NCI-H524 treated with DMSO at 0.1 percent for 48 hours (cell line): Measurements from ENCODE around the gene RHOBTB3.

Experiments used
- DNase-seq: peaks from one replicate; lab custom pipeline; 2025; lab: John Stamatoyannopoulos, UW

RHOBTB3 gene

DNA sequence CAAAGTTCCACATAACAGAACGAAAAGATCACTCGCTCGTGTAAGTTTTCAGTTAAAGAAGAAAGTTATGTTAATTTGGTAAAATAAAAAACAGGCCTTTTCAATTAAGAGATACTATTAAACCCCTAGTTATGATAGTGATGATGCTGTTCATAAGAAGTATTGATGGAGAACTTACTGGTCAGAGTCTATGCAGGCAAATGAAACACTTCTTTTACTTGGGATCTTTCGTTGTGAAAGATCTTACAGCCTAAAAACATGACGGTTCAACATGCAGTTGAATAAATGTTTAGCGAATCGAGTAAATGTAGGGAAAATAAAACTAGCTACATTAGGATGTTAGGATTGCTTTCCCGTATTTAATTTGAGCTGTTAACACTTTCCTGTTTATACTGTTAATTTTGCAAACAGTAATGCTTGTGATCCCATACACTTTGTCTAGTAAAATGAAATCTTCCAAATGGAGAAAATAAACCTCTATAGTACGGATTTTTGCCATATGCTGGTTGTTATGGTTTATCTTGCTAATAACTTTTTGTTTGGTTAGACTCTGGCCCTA, 2.0 kb downstream of the RHOBTB3 start:
- no peak for DNase-seq

DNA sequence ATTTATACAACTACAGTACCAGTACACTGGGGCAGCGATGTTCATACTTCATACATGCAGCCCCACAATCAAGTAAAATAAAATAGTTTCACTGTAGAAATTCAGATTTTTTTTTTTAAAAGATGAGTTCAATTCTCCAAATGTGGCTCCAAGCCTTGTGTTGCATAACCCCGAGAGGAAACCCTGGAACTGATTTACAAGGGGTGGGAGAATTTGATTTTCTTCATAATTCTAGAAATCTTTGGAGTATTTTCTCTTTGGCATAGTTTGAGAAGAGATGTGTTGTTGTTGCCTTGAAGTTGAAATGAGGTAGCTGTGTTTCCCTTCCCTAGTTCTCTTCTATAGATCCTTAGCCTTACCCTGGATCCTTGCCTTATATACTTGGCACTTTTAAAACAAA, 3.1 kb downstream of the RHOBTB3 start:
- DNase-seq = no peak

DNA sequence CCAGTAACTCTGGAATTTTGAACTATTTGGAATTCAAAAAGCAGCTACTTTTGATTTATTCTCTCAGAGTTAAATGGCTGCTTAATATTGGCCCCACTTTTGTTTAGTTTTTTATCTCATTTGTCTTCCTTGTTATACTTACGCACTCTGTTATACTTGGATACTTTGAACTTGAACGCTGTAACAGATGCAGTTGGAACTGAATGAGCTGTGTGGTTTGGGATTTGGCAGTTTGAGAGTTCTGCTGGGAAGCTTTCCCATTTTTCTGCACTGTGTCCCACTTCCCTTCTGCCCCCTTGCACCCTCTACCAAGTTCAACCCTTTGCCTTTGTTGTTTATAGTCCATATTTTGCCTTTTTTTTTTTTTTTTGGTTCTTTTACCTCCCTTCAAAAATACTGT, 3.8 kb downstream of the RHOBTB3 start:
- DNase-seq = no peak

DNA sequence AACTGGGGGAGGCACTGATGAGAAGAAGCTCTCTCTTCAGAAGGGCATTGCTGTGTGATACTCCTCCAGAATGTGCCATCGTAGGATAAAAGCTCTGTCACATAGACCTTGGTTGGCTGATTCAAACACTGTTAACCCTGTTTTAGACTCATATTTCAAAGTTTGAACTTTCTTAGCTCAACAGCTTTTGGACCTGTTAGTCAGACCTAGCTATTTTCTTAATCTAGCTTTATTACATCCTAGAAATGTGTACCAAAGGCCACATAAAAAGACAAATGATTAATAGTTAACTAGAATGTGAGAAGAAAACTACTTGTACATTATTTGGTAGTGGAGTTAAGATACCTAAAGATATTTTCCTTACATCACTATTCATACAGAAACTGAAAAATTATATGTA, 4.3 kb downstream of the RHOBTB3 start:
- DNase-seq = no peak

DNA sequence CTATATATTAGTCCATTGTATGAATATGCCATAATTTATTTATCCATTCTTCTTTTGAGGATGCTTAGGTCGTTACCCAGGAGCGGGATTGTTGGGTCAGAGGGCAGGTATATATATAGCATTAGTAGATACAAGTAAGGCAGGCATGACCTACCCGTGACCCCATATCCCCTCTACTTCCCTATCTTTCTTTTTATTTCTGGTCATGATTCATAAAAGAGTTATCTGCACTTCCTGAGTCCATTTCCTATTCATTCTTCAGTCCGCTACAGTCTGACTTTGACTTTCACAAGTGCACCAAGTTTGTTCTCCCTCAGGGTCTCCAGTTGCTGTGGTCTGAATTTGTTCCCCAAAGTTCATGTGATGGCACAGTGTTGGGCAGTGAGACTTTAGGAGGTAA, 6.9 kb downstream of the RHOBTB3 start:
- no peak for DNase-seq

DNA sequence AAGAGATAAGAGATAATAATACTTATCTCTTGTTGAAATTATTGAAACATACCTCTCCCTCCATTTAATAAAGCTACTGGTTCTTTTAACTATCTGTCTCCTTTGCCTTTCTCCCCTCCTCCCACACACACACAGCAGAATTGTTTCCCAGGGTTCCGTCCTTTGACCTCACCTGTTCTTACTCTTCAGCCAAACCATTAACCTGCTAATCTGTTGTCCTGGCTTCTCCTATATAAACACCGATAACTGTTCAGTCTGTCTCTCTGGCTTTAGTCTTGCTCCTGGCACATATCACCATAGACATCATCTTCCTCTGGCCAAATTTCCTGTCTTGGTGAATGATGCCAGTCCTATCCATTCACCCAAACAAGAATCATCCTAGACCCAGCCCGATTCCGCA, 7.7 kb downstream of the RHOBTB3 start:
- DNase-seq = no peak

DNA sequence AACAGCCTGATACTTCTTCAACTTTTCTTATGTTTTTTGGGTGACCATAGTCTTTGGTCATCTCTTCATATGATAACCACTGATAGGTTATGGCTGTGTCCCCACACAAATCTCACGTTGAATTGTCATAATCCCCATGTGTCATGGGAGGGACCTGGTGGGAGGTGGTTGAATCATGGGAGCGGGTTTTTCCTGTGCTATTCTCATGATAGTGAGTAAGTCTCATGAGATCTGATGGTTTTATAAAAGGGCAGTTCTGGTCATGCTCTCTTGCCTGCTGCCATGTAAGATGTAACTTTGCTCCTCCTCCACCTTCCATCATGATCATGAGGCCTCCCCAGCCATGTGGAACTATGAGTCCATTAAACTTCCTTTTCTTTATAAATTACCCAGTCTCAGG, 8.7 kb downstream of the RHOBTB3 start:
- DNase-seq = no peak

DNA sequence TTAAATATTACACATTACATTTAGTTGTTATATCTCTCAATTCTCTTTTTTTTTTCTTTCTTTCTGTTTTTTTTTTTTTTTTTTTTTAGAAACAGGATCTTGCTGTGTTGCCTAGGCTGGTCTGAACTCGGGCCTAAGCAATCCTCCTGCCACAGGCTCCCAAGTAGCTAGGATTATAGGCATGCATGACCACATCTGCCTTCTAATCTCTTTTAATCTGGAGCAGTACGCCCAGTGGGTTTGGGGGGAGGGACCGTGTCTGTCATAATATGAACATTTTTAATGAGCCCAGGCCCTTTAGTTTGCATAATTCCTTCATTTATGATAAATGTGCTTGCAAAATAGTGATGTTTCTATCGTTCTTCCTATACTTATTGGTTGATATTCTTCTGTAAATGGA, 10.3 kb downstream of the RHOBTB3 start:
- DNase-seq = no peak

DNA sequence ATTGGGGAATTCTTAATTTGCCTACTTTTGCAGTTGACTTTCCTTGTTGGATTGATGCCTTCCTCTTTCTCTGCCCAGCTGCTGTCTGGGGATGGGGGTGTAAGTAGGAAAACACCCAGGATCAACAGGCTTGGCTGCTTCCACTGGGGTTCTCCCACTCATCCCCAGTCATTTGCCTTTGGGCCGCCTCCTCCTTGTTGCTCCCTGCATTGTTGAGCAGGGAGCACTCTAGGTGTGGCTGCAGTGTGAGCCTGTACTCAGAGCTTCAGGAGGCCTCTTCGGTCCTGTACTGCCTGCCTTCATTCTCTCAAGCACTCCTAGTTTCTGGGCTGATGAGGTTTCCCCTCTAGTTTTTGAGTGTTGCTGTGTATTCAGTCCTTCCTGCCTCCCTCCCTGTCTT, 12.1 kb downstream of the RHOBTB3 start:
- DNase-seq = no peak

DNA sequence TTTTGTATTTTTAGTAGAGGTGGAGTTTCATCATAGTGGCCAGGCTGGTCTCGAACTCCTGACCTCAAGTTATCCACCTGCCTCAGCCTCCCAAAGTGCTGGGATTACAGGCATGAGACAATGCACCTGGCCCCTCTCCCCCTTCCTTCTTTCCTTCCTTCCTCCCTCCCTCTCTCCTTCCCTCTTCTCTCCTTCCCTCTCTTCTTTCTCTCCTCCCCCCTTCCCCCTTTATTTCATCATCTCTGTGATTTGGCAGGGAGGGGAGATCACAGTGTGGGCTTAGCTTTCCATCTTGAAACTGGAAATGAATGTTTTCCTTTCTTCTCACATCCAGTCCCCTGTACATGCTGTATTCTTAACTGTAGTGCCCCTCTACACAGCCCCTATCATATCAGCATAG, 12.7 kb downstream of the RHOBTB3 start:
- DNase-seq = no peak

DNA sequence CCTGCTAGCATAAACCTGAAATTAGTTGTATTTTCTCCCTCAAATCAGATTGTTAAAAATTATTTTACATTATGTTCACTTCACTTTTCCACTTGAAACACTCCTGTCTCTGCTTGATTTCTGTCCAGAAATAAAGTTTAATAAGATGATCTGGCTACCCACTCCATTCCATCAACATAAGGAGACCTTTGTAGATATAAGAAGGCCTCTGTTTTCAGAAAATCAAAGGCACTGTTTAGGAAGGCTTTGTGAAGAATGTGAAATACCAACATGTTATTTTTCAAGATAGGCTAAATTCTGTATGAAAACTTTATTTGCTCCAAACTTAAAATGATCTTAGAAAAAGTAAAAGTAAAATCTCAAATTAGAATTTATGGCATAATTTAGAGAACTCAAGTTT, 15.1 kb downstream of the RHOBTB3 start:
- DNase-seq = no peak

DNA sequence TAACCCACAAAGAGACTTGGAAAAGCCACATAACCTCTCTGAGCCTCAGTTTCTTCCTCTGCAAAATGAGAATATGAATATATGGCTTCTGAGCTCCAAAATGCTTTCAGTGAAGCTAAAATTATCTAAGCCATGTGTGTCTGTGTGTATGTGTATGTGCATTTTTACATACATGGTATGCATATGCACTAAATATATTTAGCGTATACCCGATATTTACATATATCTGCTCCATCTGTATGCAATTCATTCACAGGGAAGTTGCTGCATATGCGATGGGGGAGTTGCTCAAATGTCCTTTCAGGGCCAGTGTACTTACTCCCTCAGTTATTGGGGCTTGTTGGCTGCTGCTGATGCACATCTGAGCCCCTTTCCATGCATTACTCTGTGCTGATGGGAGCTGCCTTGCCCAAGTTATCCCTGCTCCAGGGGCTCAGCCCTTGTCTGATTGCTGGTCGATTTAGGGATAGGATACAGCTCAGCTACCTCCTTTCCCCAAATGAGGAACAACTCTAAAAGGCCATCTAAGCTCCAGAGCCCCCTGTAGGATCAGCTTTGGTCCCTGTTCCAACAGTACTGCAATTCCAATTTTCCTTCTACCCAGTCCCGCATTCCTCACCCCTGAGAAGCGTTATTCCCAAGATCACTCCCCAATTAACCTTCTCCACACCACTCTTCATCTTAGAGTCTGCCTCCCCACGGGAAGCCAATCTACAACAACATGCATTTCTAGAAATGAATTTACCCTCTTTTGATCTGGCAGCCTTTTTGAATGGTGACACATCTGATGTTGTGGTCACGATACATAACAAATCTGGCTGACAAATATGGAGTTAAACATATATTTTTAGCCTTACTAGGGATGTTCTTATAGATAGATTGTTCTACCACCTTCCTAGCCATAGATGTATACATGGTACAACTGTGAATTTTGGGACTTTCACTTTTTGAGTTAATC, 15.9 kb downstream of the RHOBTB3 start:
- no peak for DNase-seq

DNA sequence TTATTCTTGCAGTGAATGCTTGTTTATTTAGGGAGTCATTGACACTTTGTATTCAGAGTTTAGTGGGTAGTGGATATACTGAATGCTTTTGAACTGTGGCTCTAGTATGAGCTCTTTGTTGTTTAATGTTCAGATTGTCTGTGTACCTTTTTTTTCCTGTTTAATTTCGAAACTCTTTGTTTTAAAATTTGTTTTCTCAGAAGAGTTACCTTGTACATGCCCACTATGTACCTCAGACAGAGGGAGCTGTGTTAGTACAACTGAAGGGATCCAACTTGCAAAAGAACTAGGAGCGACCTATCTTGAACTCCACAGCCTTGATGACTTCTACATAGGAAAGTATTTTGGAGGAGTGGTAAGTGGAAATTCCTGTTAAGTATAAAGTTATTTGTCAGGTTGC, 17.0 kb downstream of the RHOBTB3 start:
- no peak for DNase-seq

DNA sequence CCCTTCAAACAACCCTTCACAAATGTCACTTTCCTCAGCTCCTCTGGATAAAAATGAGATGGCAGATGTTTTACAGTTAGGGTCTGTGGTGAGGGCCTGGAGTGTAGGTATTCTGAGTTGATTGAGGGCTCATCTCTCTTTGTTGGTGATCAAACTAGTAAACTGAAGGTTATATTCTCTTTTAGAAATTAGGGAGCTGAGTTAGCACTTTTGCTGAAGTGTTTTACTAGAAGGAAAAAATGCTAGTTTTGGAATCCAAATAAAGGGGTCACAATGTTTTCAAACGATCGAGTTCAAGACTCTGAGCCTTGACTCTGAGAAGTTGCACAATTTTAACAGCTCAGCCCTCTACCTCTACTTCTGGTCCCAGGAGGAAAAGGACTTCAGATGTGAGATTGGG, 23.4 kb downstream of the RHOBTB3 start:
- DNase-seq = no peak

DNA sequence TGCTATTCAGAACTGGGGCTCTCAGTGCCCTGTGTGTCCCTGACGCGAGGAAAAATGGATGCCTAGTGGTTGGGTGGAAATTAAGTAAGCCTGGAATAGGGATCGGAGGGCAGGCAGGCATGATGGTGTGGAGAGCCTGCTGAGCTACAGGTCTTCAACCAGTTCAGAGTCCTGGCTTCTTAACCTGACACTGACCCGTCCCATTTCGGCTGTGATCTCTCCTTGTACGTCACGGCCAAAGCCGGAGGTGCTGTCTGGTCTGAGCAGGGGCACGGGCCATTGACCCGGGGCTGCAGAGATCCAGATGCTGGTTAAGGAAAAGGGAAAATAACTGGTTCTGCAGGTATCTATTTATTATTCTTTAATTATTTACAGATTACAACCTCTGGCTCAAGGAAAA, 27.9 kb downstream of the RHOBTB3 start:
- DNase-seq = no peak

DNA sequence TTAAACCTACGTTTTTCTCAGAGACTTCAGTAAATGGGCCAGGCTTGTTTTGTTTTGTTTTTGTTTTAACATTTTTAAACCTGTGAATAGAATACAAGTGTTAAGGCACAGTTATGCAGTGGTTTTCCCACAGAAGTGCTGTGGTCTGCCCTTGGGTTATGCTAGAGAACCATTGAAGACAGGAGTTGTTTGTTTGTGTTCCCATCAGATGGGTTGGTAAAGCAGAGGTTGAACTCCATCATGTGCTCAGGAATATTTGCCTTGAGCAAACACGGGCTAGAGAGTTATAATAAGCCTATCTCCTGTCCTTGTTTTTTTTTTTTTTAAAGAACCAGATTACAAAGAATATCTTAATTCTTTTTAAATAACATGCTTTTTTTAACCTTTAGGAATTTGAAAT, 28.5 kb downstream of the RHOBTB3 start:
- DNase-seq = no peak

DNA sequence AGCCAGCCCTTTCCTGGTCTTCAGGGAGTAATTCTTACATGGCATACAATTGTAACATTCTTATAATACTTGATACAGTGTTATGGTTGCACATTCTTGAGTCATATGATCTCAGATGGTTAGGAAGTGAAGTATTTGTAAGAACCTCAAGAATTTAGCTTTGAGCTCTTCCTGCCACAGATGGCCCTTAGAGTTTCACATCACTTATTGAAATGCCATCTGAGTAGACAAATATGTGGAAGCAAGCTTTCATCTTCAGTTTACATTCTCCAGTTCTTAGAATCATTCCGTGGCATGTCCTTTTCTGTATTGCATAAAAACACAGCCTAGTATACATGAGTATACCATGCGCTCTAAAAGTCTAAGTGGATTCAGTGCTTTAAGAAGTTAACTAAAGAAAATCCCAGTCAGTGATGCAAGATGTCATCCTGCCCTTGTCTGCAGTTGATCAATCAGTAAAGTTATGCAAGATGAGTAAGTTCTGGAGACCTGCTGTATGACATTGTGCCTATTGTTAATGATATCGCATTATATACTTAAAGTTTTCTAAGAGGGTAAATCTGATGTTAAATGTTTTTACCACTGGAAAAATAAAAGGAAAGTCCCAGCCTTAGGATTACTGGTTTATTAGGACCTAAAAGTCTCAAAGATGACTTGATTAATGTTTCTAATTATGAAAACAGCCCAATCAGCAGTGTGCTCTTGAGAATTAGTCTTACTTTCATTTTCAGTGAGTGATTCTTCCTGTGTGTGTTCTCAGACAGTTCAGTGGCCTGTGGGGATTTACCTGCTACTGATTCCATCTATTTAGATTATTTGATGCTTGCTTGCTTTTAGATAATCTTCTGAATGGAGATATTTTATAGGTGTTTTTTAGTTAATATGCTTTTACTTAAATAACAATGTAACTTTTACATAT, 29.4 kb downstream of the RHOBTB3 start:
- DNase-seq = no peak

DNA sequence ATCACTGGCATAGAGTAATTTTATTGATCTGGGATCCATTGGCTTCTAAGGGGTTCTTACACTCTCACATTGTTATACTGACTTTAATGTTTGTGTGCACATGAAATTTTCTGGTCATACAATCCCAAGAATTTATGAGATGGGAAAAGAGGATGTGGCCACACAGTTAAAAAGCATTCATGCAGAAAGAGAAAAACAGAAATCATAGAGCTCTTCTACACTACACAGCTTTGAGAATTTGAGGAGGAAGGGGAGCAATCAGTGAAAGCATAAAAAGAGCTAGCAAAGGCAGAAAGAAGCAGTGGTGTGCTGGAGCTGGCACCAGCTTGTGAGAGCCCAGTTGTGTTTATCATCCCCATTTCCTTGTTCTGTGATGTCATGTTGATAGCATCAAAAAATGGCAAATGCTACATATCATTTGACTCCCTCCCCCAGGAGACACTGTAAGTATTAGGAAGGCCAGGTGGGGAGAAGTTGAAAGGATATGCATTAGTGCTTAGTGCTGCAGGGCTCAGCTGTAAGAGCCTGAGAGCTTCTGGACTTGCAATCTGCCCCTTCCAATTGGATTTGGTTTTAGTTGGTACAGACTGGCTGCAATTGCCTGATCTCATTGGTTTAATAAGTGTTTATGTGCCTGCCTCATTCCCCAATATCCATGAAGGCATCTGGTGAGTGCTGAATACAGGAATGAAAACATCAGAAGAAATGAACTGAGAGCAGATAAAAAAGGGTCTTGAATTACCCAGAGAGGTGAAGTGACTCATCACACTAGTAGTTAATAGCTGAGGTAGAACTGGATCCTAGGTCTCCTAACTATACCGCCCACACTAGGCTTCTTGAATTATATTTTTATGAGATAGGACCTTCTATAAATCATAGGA, 30.9 kb downstream of the RHOBTB3 start:
- DNase-seq = no peak

DNA sequence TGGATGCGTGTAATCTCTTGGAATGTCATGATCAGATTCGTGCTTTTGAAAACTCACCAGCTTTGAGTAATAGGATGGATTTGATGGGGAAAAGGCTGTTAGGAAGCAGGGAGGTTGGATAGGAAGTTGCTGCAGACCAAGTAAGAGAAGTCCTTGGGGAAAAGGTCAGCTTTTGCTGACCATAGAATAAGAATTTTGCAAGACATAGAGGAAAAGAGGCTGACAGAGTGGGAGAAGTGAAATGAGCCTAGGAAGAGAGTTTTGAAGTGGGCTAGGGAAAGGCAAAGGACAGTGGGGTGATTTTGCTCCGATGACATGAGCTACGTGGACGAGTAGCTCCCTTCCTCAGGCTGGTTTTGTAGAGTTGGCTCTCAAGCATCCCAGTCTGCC, 31.5 kb downstream of the RHOBTB3 start:
- DNase-seq = no peak

DNA sequence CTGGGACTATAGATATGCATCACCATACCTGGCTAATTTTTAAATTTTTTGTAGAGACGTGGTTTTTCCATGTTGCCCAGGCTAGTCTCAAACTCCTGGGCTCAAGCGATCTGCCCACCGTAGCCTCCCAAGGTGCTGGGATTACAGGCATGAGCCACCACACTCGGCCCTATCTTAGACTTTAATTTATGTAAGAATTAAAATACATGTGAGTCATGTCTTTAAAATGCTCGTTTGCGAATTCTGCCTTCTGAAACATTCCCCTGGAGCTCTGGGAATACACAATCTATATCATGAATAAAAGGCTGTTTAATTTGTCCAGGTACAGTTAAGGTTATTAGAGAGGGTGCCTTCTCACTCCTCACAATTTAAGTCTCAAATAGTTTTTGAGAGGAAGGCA, 32.8 kb downstream of the RHOBTB3 start:
- no peak for DNase-seq

DNA sequence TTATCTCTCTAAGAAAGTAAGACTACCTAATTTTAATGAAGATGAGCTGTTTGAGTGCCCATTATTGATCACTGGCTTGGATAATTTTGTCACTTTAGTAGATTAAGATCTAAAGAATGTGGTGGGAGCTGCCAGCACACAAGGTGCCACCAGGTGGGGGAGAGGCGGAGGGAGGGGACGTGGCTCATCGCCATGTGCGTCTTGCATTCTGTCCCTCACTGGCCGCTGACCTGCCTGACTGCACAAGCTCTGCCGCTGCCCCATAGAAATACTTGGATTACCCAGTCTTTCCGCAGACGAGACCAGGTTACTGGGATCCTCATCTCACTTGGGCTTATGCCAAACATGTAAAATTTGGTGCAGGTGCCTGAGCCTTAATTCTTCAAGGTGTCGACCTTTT, 37.6 kb downstream of the RHOBTB3 start:
- DNase-seq = no peak
